T-helper 9 cell (primary cell): ENCODE data around the gene SYTL2.
"Not testable (repeated sequence)": the region's sequence is repeated elsewhere in the genome, so short reads cannot be mapped to it uniquely, and the experiment has no call there.

Experiments
- DNase-seq: peaks from one replicate; pipeline ENCODE4 v3.0.0-alpha.2; 2020

Gene SYTL2

GRCh38 chr11:85685125-85685819, 125.7 kb downstream of the SYTL2 start:
- DNase-seq = no peak

GRCh38 chr11:85682330-85683305, 128.3 kb downstream of the SYTL2 start:
- DNase-seq = peak; percentile 28

GRCh38 chr11:85680897-85681296, 130.0 kb downstream of the SYTL2 start:
- no peak for DNase-seq

GRCh38 chr11:85679576-85679975, 131.4 kb downstream of the SYTL2 start:
- DNase-seq = no peak

GRCh38 chr11:85673393-85673792, 137.5 kb downstream of the SYTL2 start:
- no peak for DNase-seq

- no peak for DNase-seq
These were observed 138.6 kb downstream of the SYTL2 start for GRCh38 chr11:85672105-85672902.

GRCh38 chr11:85670949-85671663, 139.8 kb downstream of the SYTL2 start:
- DNase-seq = not testable (repeated sequence)

- no peak for DNase-seq
These were observed 142.8 kb downstream of the SYTL2 start for GRCh38 chr11:85668157-85668556.

- DNase-seq = no peak
These were observed 144.3 kb downstream of the SYTL2 start for GRCh38 chr11:85666687-85667086.

GRCh38 chr11:85665733-85666132, 145.2 kb downstream of the SYTL2 start:
- no peak for DNase-seq

- peak; percentile 88 for DNase-seq
These were observed 146.1 kb downstream of the SYTL2 start, which contains the start of gene CREBZF for GRCh38 chr11:85664615-85665481. Gene CREBZF (minus strand): TSS chr11:85665129. CDS start chr11:85664875, 254 bp downstream.

- DNase-seq = peak; percentile 85
These were observed 147.0 kb downstream of the SYTL2 start for GRCh38 chr11:85663753-85664614.

- DNase-seq = no peak
These were observed 147.7 kb downstream of the SYTL2 start for GRCh38 chr11:85663080-85663752.

GRCh38 chr11:85661972-85662664, 148.8 kb downstream of the SYTL2 start:
- DNase-seq = no peak

GRCh38 chr11:85658180-85658579, 152.8 kb downstream of the SYTL2 start:
- no peak for DNase-seq

GRCh38 chr11:85656777-85657176, 154.2 kb downstream of the SYTL2 start:
- DNase-seq = no peak

GRCh38 chr11:85654343-85654742, 156.6 kb downstream of the SYTL2 start:
- DNase-seq = not testable (repeated sequence)

- DNase-seq = no peak
These were observed 158.0 kb downstream of the SYTL2 start for GRCh38 chr11:85652786-85653447.
